Smooth muscle cell (in vitro differentiated cells): ENCODE results near the gene SLC6A8. TPM values are rescaled to one million over a fixed set of nuclear protein-coding genes. Genes with fewer than 3 reads are reported as not detected.

Experiments used
- DNase-seq: peaks from one replicate; lab custom pipeline; 2025; ENCODE audit not compliant: unreplicated experiment; lab: John Stamatoyannopoulos, UW
- H2AFZ ChIP-seq: fragments of 200-600 bp; sonication (generic); 2 replicates; pipeline ENCODE4 v1.6.0; 2016; ENCODE audit warnings: antibody characterized with exemption, low read depth, mild to moderate bottlenecking
- H3F3A ChIP-seq: fragments of 200-600 bp; sonication (generic); 2 replicates; pipeline ENCODE4 v1.6.0; 2017; ENCODE audit warnings: antibody characterized with exemption, low read depth
- H3K27ac ChIP-seq: fragments of 200-600 bp; sonication (generic); 2 replicates; pipeline ENCODE4 v1.5.1; 2016; ENCODE audit warnings: low read depth, mild to moderate bottlenecking
- H3K27me3 ChIP-seq: fragments of 200-600 bp; sonication (generic); 2 replicates; pipeline ENCODE4 v1.6.1; 2016; ENCODE audit warnings: low read depth, mild to moderate bottlenecking
- H3K36me3 ChIP-seq: fragments of 200-600 bp; sonication (generic); 2 replicates; pipeline ENCODE4 v1.5.1; 2016; ENCODE audit warnings: low read depth
- H3K4me1 ChIP-seq: fragments of 200-600 bp; sonication (generic); 2 replicates; pipeline ENCODE4 v1.5.1; 2016; ENCODE audit warnings: low read depth
- H3K4me2 ChIP-seq: fragments of 200-600 bp; sonication (generic); 2 replicates; pipeline ENCODE4 v1.6.0; 2016; ENCODE audit warnings: mild to moderate bottlenecking
- H3K4me3 ChIP-seq: fragments of 200-600 bp; sonication (generic); 2 replicates; pipeline ENCODE4 v1.5.1; 2016; ENCODE audit warnings: mild to moderate bottlenecking
- H3K79me2 ChIP-seq: fragments of 200-600 bp; sonication (generic); 2 replicates; pipeline ENCODE4 v1.6.0; 2016; ENCODE audit warnings: low read depth, mild to moderate bottlenecking
- H3K9ac ChIP-seq: fragments of 200-600 bp; sonication (generic); 2 replicates; pipeline ENCODE4 v1.6.0; 2016; ENCODE audit warnings: low read depth
- H3K9me3 ChIP-seq: fragments of 200-600 bp; sonication (generic); replicated peaks from 2 replicates; pipeline ENCODE4 v1.5.1; 2016; ENCODE audit warnings: low read depth
- H4K20me1 ChIP-seq: fragments of 200-600 bp; sonication (generic); 2 replicates; pipeline ENCODE4 v1.6.0; 2016; ENCODE audit warnings: low read depth
- WGBS: methylation state at CpG from one replicate; pipeline ENCODE4 v1.1.7; 2016; ENCODE audit warnings: low lambda C conversion rate; 5-methylcytosine and 5-hydroxymethylcytosine counted together
- polyA plus RNA-seq: library from polyadenylated mRNA; unstranded; fragments of >200 nt; fragmentation: Nextera tagmentation; extraction: Ambion mirVana; gene quantifications from 2 replicates; pipeline ENCODE4 v1.2.1, GENCODE V29; 2016
- total RNA-seq: library from RNA; depleted of rRNA; stranded (reverse); fragments of >200 nt; gene quantifications from 2 replicates; pipeline ENCODE4 v1.2.3, GENCODE V29; 2014
- TF ChIP-seq, protein P1 (sequence below): fragments of 200-600 bp; sonication (generic); IDR thresholded peaks from 2 replicates; pipeline ENCODE4 v1.5.1; 2017; ENCODE audit warnings: borderline replicate concordance, mild to moderate bottlenecking, antibody characterized with exemption; ENCODE audit not compliant: insufficient read depth, poor library complexity, severe bottlenecking

The SLC6A8 gene
- total and polyA plus RNA-seq, 2 experiments from 2014 or later: 45.2 to 98.1 TPM

DNA sequence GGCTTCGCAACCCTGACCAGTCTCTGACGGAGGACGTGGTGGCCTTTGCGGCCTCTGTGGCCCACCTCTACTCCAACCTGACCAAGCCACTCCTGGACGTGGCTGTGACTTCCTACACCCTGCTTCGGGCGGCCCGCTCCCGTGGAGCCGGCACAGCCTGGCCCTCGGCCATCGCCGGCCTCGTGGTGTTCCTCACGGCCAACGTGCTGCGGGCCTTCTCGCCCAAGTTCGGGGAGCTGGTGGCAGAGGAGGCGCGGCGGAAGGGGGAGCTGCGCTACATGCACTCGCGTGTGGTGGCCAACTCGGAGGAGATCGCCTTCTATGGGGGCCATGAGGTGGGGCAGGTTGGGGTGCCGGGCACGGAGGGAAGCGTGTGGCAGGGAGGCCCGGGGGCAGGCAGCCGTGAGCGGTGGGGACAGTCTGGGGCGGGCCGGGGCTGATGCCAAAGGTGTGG, 38.1 kb downstream of the SLC6A8 start:
- Histone ChIP-seq H3K4me3 (peak overlapping the region; percentile 26), H3K4me1 (peaks cover 12% of the 10 kb centered on the region), H2AFZ (no peak overlapping the region), H3K36me3 (no peaks in the 10 kb centered on the region), H3K9ac (no peak overlapping the region), H3K79me2 (peaks cover 29% of the 10 kb centered on the region), H4K20me1 (peaks cover 18% of the 10 kb centered on the region), H3K4me2 (peak overlapping the region; percentile 86), H3K9me3 (no peaks in the 10 kb centered on the region), H3K27me3 (no peaks in the 10 kb centered on the region), H3F3A (no peaks in the 10 kb centered on the region), H3K27ac (peak overlapping the region; percentile 63)
- DNase-seq: no peak
- TF ChIP-seq, protein P1, sequence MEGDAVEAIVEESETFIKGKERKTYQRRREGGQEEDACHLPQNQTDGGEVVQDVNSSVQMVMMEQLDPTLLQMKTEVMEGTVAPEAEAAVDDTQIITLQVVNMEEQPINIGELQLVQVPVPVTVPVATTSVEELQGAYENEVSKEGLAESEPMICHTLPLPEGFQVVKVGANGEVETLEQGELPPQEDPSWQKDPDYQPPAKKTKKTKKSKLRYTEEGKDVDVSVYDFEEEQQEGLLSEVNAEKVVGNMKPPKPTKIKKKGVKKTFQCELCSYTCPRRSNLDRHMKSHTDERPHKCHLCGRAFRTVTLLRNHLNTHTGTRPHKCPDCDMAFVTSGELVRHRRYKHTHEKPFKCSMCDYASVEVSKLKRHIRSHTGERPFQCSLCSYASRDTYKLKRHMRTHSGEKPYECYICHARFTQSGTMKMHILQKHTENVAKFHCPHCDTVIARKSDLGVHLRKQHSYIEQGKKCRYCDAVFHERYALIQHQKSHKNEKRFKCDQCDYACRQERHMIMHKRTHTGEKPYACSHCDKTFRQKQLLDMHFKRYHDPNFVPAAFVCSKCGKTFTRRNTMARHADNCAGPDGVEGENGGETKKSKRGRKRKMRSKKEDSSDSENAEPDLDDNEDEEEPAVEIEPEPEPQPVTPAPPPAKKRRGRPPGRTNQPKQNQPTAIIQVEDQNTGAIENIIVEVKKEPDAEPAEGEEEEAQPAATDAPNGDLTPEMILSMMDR: no peak
- WGBS: 88% methylated on average over 29 of the region's 35 CpGs

DNA sequence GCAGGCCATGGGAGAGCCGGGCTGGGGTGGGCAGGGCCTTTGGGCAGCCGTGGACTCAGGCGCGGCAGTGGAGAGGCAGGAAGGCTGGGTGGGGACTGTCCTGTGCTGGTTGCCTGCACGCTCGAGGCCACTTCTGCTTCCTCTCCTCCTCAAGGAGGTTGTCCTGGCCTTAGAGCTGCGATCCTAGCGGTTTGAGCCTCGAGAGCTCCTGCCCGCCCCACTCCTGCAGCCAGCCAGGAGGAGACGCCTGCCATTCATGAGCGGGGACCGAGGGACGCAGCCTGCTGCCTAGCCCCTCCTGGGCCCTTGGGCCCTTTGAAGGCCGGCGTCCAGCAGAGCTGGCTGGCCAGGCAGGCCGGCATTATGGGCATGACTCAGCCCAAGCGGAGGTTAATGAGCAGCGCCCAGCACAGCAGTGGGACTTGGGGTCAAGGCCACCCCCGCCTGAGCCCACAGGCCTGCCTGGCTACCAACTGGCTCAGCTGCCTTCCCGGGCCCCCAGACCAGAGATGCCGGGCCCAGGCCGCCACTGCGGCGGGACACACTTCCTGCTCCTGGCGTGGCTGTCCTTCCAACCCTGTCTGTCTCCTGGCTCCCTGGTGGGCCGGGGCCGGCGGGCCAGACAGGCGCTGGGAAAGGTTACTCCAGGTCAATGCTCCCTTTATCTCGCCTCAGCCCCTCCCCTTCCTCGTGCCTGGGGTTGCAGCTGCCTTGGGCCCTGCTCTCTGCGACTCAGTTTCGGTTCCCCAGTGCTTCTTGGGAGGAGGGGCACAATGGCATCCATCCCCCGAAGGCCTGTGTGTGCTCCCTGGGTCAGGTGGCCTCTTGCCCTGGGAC, 38.8 kb downstream of the SLC6A8 start:
- H3F3A ChIP-seq: no peaks in the 10 kb centered on the region
- DNase-seq: no peak
- H3K9ac ChIP-seq: no peak overlapping the region

DNA sequence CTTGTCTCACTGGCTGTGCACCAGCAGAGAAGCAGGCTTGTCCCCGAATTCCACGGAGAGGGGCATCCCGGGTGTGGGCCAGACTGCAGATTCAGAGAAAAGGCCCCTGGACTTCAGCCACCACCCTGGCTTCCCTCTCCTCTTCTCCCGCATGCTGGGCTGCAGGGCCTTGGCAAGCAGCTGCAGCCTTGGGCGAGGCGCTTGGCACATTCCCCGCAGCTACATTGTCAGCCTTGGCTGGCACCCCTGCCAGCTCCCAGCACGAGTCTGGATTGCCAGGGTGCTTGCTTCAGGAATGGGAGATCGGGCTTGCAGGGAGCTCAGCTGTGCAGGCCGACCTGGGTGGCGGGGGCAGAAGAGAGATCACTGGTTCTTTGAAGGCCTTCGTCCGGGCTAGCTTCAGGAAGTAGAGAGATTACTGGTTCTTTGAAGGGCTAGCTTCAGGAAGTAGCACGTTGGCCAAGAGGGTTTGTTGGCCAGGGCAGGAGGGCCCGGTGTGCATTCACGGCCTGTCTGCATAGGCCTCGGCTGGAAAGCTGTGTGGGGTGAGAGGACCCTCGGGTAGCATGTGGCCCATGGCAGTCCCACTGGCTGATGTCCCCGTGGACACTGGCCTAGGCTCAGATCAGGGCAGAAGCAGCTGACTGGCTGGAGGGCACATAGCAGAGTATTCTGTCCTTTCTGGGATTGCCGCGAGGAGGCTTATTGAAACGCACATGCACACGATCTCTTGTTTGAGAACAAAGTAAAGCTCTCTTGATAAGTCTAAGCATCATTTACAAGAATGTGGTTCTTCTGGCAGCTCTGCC, 39.6 kb downstream of the SLC6A8 start:
- Histone ChIP-seq H3K4me2 (peak overlapping the region; percentile 86), H3F3A (no peaks in the 10 kb centered on the region), H3K27me3 (no peaks in the 10 kb centered on the region), H3K9ac (no peak overlapping the region), H3K36me3 (no peaks in the 10 kb centered on the region), H3K9me3 (no peaks in the 10 kb centered on the region), H3K4me1 (peaks cover 9% of the 10 kb centered on the region), H2AFZ (no peak overlapping the region), H3K4me3 (peak overlapping the region; percentile 26), H3K79me2 (peaks cover 16% of the 10 kb centered on the region), H4K20me1 (peaks cover 11% of the 10 kb centered on the region), H3K27ac (peak overlapping the region; percentile 63)
- DNase-seq: no peak
- TF ChIP-seq, protein P1: no peak
- 64% methylated on average over 23 of the region's 23 CpGs for WGBS

More for the DNA sequence above, 38.8 kb downstream of the SLC6A8 start:
- H3K9me3 ChIP-seq: no peaks in the 10 kb centered on the region
- peak overlapping the region; percentile 63 for H3K27ac ChIP-seq
- H2AFZ ChIP-seq: no peak overlapping the region
- TF ChIP-seq, protein P1: no peak
- peak overlapping the region; percentile 26 for H3K4me3 ChIP-seq
- H4K20me1 ChIP-seq: peaks cover 18% of the 10 kb centered on the region
- 52% methylated on average over 35 of the region's 35 CpGs for WGBS
- peaks cover 12% of the 10 kb centered on the region for H3K4me1 ChIP-seq
- no peaks in the 10 kb centered on the region for H3K36me3 ChIP-seq
- peaks cover 24% of the 10 kb centered on the region for H3K79me2 ChIP-seq
- H3K4me2 ChIP-seq: peak overlapping the region; percentile 86
- no peaks in the 10 kb centered on the region for H3K27me3 ChIP-seq
